HG03558 (cell line): Measurements from ENCODE around the gene TECPR1.

Experiments
- ATAC-seq: cut with Tn5 transposase; IDR thresholded peaks from one replicate; pipeline ENCODE4 v1.9.1; 2021; ENCODE audit warnings: moderate number of reproducible peaks; ENCODE audit not compliant: unreplicated experiment; ENCODE audit errors: extremely low read depth

Gene TECPR1

GRCh38 chr7:98284335-98285036, 32.5 kb upstream of the TECPR1 start:
- no peak for ATAC-seq

DNA sequence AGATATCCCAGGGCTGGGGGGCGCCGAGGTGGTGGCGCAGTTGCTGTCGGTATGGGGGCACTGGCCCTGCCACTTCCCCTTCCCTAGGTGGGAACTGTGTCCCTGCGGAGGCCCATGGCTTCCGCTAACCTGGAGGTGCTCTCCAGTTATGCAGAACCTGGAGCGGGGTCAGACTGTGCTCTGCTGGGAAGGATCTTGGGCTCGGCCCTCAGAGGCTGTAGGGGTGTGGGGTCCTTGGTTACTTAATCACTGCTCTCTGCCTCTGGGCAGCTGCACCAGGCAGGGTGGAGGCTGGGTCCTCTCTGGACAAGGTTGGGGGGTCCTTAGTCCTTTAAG, 31.8 kb upstream of the TECPR1 start:
- ATAC-seq, result no peak

- no peak for ATAC-seq
Measured at GRCh38 chr7:98283127-98283886, 31.3 kb upstream of the TECPR1 start.

DNA sequence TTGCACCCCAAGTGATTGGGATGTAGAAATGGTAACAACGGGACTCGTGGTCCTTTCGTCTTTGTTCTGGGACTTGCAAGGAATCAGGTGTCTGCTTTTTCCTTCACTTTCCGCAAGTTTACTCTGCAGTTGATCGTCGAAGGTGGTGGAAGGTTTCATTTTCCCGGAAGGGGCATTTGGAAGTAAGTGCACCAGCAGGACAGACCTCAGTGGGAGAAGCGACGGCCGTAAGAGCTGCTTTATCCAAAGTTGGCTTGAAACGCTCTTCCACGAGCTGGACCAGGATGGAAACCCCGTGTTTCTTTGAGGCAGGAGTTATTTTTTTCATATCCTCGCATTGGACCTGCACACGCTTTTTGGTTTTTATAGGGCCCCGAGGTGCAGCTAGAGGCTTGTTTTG, 30.7 kb upstream of the TECPR1 start:
- no peak for ATAC-seq

DNA sequence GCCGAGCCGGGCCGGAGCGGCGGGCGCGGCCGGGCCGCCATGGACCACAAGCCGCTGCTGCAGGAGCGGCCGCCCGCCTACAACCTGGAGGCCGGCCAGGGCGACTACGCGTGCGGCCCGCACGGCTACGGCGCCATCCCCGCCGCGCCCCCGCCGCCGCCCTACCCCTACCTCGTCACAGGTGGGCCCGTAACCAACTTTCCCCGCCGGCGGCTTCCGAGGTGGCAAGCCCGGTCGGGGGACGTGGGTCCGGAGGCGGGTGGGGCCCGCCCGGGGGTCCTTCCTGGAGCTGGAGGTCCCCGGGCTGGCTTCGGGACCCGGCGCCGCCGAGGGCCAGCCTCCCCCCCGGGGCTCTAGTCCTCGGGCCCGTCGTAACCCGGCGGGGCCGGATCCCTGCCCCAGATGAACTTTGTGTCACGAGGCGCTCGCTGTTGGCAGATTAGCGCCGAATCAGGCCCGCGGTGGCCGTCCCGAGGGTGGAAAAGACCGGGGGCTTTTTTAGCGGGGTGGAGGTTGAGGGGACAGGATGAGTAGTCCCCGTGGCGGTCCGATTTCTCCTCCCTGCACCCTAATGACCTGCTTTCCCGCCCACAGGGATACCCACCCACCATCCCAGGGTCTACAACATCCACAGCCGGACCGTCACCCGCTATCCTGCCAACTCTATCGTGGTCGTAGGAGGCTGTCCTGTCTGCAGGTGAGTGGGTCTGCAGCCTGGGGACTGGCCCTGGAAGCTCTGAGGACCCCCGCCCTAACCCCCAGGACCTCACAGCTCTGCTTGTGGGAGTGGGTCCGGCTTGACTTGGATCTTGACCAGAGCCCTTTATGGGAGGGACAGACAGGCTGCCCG, 29.9 kb upstream of the TECPR1 start:
- ATAC-seq, result no peak

- ATAC-seq, result peak; percentile 45
Measured at GRCh38 chr7:98280791-98281756, 29.0 kb upstream of the TECPR1 start, which contains the start of gene BRI3. BRI3 (plus strand) TSS chr7:98281686; CDS start chr7:98281796, 110 bp downstream.

DNA sequence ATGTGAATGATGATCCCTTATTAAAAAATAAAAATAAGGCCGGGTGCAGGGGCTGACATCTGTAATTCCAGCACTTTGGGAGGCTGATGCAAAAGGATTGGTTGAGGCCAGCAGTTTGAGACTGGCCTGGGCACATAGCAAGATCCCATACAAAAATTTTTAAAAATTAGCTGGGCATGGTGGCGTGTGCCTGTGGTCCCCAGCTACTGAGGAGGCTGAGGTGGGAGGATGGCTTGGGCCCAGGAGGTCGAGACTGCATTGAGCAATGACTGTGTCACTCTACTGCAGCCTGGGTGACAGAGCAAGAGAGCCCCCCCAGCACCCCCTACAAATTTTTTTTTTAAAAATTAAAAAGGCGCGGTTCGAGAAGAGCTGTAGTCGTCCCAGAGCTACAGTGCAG, 28.3 kb upstream of the TECPR1 start:
- no peak for ATAC-seq

DNA sequence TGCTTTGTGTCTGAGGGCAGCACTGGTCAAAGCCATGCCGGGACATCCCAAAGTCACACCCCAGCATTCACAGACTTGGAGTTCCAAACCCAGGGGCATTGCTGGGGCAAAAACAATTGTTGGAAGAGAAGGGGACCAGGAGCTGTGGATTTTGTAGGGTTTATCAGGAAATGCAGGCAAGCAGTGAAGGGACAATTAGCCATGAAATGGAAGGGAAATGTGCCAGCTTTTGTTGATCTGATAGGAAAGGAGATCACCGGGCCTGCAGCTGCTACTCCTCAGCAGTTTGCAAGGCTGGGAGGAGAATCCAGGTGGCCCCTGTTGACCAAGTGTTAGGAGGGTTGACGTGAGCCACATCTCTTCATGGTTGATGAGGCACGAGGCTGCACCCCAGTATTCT, 26.9 kb upstream of the TECPR1 start:
- ATAC-seq, result no peak

DNA sequence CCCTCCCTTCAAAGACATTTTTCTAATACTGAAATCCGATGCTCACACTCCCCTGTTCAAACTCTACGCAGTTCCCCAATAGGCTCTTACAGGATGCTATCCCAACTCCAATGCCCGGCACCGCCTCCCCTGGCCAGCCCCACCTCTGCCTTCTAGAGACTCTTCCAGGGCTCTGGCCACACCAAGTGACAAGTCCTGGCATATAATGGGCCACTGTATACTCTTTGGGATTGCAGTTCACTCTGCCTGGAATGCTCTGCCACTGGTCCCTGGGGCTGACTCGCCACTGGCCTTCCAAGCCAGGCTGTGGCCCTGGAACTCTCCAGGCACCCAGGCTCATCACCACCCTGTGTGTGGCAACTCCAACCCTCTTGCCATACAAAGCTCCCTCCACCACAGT, 26.4 kb upstream of the TECPR1 start:
- ATAC-seq, result no peak

- no peak for ATAC-seq
Measured at GRCh38 chr7:98276241-98276761, 24.3 kb upstream of the TECPR1 start.

DNA sequence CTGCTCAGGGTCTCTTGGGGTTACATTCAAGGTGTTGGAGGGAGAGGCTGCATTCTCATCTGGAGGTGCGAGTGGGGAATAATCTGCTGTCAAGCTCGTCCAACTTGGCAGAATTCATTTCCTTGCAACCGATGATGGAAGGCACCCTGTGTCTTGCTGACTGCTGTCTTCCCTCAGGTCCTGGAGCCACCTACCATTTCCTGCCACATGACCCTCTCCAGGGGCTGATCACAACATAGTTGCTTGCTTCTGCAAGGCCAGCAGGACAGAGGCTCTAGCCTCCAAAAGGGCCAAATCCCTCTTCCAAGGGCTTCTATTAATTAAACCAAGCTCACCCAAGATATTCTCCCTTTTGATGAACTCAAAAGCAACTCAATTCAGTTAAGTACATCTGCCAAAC, 15.3 kb upstream of the TECPR1 start:
- no peak for ATAC-seq

DNA sequence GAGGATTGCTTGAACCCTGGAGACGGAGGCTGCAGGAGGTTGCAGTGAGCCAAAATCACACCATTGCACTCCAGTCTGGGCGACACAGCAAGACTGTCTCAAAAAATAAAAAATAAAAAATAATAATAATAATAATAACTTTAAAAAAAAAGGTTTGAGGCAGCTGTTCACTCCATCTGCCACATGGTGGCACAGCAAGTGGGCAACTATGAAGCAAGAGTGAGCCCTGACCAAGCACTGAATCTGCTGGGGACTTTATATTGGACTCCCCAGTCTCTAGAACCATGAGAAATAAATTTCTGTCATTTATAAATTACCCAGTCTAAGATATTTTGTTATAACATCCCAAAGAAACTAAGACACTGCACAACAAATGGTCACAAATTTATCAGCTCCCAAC, 14.8 kb upstream of the TECPR1 start:
- no peak for ATAC-seq

GRCh38 chr7:98265841-98266271, 13.8 kb upstream of the TECPR1 start:
- ATAC-seq, result no peak

- ATAC-seq, result no peak
Measured at GRCh38 chr7:98257701-98258100, 5.7 kb upstream of the TECPR1 start.

- ATAC-seq, result no peak
Measured at GRCh38 chr7:98256431-98256830, 4.4 kb upstream of the TECPR1 start.

GRCh38 chr7:98254951-98255610, 3.0 kb upstream of the TECPR1 start:
- ATAC-seq, result no peak

- ATAC-seq, result no peak
Measured at GRCh38 chr7:98254516-98254915, 2.5 kb upstream of the TECPR1 start.

DNA sequence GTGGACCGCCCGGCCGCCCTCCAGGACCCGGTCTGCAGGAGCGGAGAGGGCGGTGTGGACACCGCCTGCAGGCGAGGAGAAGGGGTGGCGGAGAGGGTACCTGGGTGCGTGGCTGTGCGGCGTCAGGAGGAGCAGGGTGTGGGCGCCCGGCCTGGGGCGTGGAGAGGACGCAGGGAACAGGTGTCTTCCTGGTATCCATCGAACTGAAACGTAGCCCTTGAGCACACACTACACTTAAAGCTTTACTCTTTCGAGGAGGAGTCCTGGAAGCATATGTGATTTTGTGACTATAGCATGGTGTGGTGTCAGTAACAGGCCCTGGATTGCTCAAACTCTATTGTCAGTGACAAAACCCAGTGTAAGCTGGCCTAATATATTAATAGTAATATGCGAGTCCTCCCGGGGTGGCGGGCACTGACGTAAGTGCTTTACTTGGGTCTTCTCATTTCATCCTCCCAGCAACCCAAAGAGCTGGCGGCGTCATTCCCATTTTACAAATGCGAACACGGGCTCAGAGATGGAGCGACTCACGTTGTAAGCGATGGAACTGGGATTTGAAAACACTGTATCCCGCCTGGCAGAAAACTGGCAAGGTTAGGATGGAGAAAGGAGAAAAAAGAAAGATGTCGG, 508 bp upstream of the TECPR1 start:
- ATAC-seq, result no peak

DNA sequence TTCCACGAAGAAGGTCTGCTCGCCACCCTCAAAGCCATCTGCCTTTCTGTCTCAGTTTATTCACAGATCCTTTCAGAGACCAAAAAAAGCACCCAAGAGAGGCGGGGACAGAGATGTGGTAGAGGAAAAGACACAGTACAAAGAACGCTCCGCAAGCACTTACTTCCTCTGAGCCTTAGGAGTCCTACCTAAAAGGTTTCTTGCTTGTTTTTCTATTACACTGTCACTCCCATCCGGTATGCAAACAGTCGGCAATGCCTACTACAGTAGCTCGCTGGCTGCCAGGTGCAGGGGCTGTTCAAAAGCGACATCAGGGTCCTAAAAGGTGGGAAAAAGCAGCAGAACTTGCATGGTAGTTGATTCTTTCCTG, 816 bp downstream of the TECPR1 start:
- ATAC-seq, result no peak
